B cell (primary cell): ENCODE measurements around the gene HPS5. TPM values are rescaled to one million over a fixed set of nuclear protein-coding genes. Genes with fewer than 3 reads are reported as not detected.

Experiments used
- ATAC-seq: fragments of 200-7000 bp; cut with Tn5 transposase; one replicate; pipeline ENCODE4 v1.10.0; 2021; ENCODE audit warnings: low read depth, mild to moderate bottlenecking, moderate number of reproducible peaks, moderate library complexity
- CTCF ChIA-PET: fragments of 350-600 bp; sonication (Branson Sonifier 250); formaldehyde crosslinking; loops from one replicate; lab custom pipeline; 2021; ENCODE audit warnings: antibody characterized with exemption, inconsistent platforms; lab: Charles Lee
- POLR2A ChIA-PET: fragments of 350-600 bp; sonication (Branson Sonifier 250); formaldehyde crosslinking; loops from one replicate; lab custom pipeline; 2021; ENCODE audit warnings: antibody characterized with exemption; lab: Charles Lee
- DNase-seq: peaks from one replicate; pipeline ENCODE4 v3.0.0; 2013
- H2AFZ ChIP-seq: 2 replicates; pipeline ENCODE4 v1.6.1; 2012; ENCODE audit warnings: mild to moderate bottlenecking, low read depth, low read length; ENCODE audit not compliant: insufficient read depth, poor library complexity, severe bottlenecking
- H3K27ac ChIP-seq, 2 donors: 1 replicate in 1 of 2; 2 replicates in 1 of 2; pipeline ENCODE4 v1.5.1; 2012 to 2013; ENCODE audit warnings: low read length in 2 of 2, mild to moderate bottlenecking in 2 of 2, moderate library complexity in 1 of 2
- H3K27me3 ChIP-seq, 4 experiments: fragments of 200-600 bp in 1 of 4; sonication (generic) in 1 of 4; replicated peaks in 1 of 4; 1 replicate in 2 of 4; 2 replicates in 2 of 4; pipeline versions ENCODE4 v1.6.1 to v1.7.0; 2013 to 2016; ENCODE audit warnings: low read length in 3 of 4, mild to moderate bottlenecking in 2 of 4, mixed read lengths in 1 of 4, moderate library complexity in 1 of 4; ENCODE audit not compliant: insufficient read depth in 4 of 4, control insufficient read depth in 3 of 4; ENCODE audit errors: control extremely low read depth in 1 of 4
- H3K36me3 ChIP-seq, 2 experiments: replicated peaks in 1 of 2; 1 replicate in 1 of 2; 2 replicates in 1 of 2; pipeline versions ENCODE4 v1.6.1 to v1.7.1; 2013; ENCODE audit warnings: low read length in 1 of 2; ENCODE audit not compliant: insufficient read depth in 2 of 2, control insufficient read depth in 1 of 2; ENCODE audit errors: control extremely low read depth in 1 of 2, extremely low read depth in 1 of 2
- H3K4me1 ChIP-seq, 2 donors: fragments of 200-600 bp in 1 of 2; sonication (generic) in 1 of 2; 1 replicate in 1 of 2; 2 replicates in 1 of 2; pipeline versions ENCODE4 v1.5.1 to v1.6.1; 2013 to 2017; ENCODE audit warnings: low read length in 2 of 2; ENCODE audit not compliant: control insufficient read depth in 2 of 2, insufficient read depth in 2 of 2
- H3K4me2 ChIP-seq: replicated peaks from 2 replicates; pipeline ENCODE3; 2012; ENCODE audit warnings: mild to moderate bottlenecking, low read depth, low read length; ENCODE audit not compliant: poor library complexity, severe bottlenecking
- H3K4me3 ChIP-seq, 5 experiments: fragments of 200-600 bp in 1 of 5; sonication (generic) in 1 of 5; 1 replicate in 3 of 5; 2 replicates in 2 of 5; pipeline versions ENCODE4 v1.5.1 to v1.7.0; 2011 to 2016; ENCODE audit warnings: low read length in 4 of 5, mild to moderate bottlenecking in 4 of 5, low read depth in 2 of 5, control low read depth in 1 of 5, moderate library complexity in 1 of 5; ENCODE audit not compliant: insufficient read depth in 1 of 5; ENCODE audit errors: control extremely low read depth in 1 of 5, extremely low read depth in 1 of 5
- H3K79me2 ChIP-seq: fragments of 200-600 bp; sonication (generic); one replicate; pipeline ENCODE4 v1.6.0; 2016; ENCODE audit warnings: low read length; ENCODE audit not compliant: control insufficient read depth, insufficient read depth
- H3K9ac ChIP-seq: fragments of 200-600 bp; sonication (generic); 2 replicates; pipeline ENCODE4 v1.6.1; 2017; ENCODE audit warnings: mild to moderate bottlenecking, low read length, moderate library complexity
- H3K9me3 ChIP-seq, 3 donors: one replicate each; pipeline versions ENCODE4 v1.6.1 to v1.7.1; 2013; ENCODE audit warnings: low read length in 2 of 3; ENCODE audit not compliant: control insufficient read depth in 2 of 3, insufficient read depth in 1 of 3; ENCODE audit errors: control extremely low read depth in 1 of 3
- H4K20me1 ChIP-seq: 2 replicates; pipeline ENCODE4 v1.6.0; 2012; ENCODE audit warnings: mild to moderate bottlenecking, low read length; ENCODE audit not compliant: insufficient read depth, control insufficient read depth, poor library complexity, severe bottlenecking
- H3K27ac Mint-ChIP-seq: one replicate; pipeline ENCODE4 v1.8.0; 2021; ENCODE audit warnings: mixed read lengths
- H3K27me3 Mint-ChIP-seq: one replicate; pipeline ENCODE4 v1.8.0; 2021; ENCODE audit warnings: mixed read lengths
- H3K4me1 Mint-ChIP-seq: one replicate; pipeline ENCODE4 v1.8.0; 2021; ENCODE audit warnings: mixed read lengths
- H3K4me3 Mint-ChIP-seq: one replicate; pipeline ENCODE4 v1.8.0; 2021; ENCODE audit warnings: mixed read lengths
- H3K9me3 Mint-ChIP-seq: one replicate; pipeline ENCODE4 v1.8.0; 2022; ENCODE audit warnings: mixed read lengths; ENCODE audit not compliant: insufficient read depth
- EZH2 ChIP-seq: IDR thresholded peaks from 2 replicates; pipeline ENCODE4 v1.6.1; 2012; ENCODE audit warnings: borderline replicate concordance, low read depth, mild to moderate bottlenecking, moderate library complexity, low read length; ENCODE audit not compliant: insufficient read depth, poor library complexity, severe bottlenecking
- WGBS: methylation state at CpG from one replicate; pipeline ENCODE4 v1.1.5; 2013; ENCODE audit warnings: missing lambda C conversion rate; ENCODE audit not compliant: insufficient coverage; 5-methylcytosine and 5-hydroxymethylcytosine counted together
- intact Hi-C: fragments of 100-400 bp; cut with micrococcal nuclease; formaldehyde crosslinking; loops from one replicate; pipeline ENCODE4 v1.10.0; 2022
- polyA plus RNA-seq: library from polyadenylated mRNA; depleted of rRNA; stranded (reverse); fragments of >200 nt; gene quantifications from 2 replicates; pipeline ENCODE4 v1.2.3, GENCODE V29; 2012
- total RNA-seq, 2 donors: library from RNA; stranded (reverse); fragments of 120-200 nt in 1 of 2; gene quantifications; 1 replicate in 1 of 2; 2 replicates in 1 of 2; pipeline versions ENCODE4 v1.2.3 to v1.2.4, GENCODE V29; 2013 to 2022
- TF ChIP-seq, protein P1 (sequence below): fragments of 200-600 bp; IDR thresholded peaks from one replicate; pipeline ENCODE4 v1.8.0; 2022; ENCODE audit warnings: antibody characterized with exemption, mild to moderate bottlenecking

Gene HPS5
- total and polyA plus RNA-seq, 2 donors (not counting 1 experiment from before 2014, with no cell fraction given), result 15.2 to 31.3 TPM

GRCh38 chr11:18280438-18281045, 41.4 kb downstream of the HPS5 start:
- H3K4me2 ChIP-seq, result peak overlapping the region; percentile 67

More at GRCh38 chr11:18280438-18281045, 41.4 kb downstream of the HPS5 start:
- intact Hi-C loops, result loop anchor here (5.0 kb wide), 2 partner anchors 38 to 42 kb away; partner anchors contain the start of genes GTF2H1 and HPS5
- Mint-ChIP-seq H3K4me3 (peak overlapping the region; percentile 78), H3K9me3 (no peaks in the 10 kb centered on the region), H3K27ac (peak overlapping the region; percentile 80), H3K27me3 (no peaks in the 10 kb centered on the region), H3K4me1 (peaks cover 37% of the 10 kb centered on the region)
- peak overlapping the region; percentile 21 for H2AFZ ChIP-seq
- no peaks in the 10 kb centered on the region for H3K9me3 ChIP-seq
- H3K27me3 ChIP-seq, result no peaks in the 10 kb centered on the region
- peak overlapping the region in 3 of 5 experiments; percentile 13 to 45 (median 44) for H3K4me3 ChIP-seq
- H4K20me1 ChIP-seq, result no peaks in the 10 kb centered on the region
- ChIA-PET POLR2A (interaction anchor here (0.7 kb wide), 2 partner anchors 23 to 267 kb away, joined by 5 read pairs; no protein-coding TSS in a partner anchor), CTCF (interaction anchor here (0.6 kb wide), 1 partner anchor 30 kb away, joined by 3 read pairs; no protein-coding TSS in a partner anchor)
- peaks cover 0 to 39% of the 10 kb centered on the region in 2 experiments for H3K36me3 ChIP-seq
- peak; percentile 64 for DNase-seq
- TF ChIP-seq, protein P1, sequence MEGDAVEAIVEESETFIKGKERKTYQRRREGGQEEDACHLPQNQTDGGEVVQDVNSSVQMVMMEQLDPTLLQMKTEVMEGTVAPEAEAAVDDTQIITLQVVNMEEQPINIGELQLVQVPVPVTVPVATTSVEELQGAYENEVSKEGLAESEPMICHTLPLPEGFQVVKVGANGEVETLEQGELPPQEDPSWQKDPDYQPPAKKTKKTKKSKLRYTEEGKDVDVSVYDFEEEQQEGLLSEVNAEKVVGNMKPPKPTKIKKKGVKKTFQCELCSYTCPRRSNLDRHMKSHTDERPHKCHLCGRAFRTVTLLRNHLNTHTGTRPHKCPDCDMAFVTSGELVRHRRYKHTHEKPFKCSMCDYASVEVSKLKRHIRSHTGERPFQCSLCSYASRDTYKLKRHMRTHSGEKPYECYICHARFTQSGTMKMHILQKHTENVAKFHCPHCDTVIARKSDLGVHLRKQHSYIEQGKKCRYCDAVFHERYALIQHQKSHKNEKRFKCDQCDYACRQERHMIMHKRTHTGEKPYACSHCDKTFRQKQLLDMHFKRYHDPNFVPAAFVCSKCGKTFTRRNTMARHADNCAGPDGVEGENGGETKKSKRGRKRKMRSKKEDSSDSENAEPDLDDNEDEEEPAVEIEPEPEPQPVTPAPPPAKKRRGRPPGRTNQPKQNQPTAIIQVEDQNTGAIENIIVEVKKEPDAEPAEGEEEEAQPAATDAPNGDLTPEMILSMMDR, result no peak
- no peak for TF ChIP-seq EZH2
- ATAC-seq, result peak; percentile 78
- no CpG with 5 or more reads among the region's 4 CpGs for WGBS
- H3K4me1 ChIP-seq, result peaks cover 34 to 39% of the 10 kb centered on the region in 2 donors
- peak overlapping the region; percentile 51 for H3K9ac ChIP-seq
- peak overlapping the region; percentile 72 to 86 for H3K27ac ChIP-seq
- peaks cover 9% of the 10 kb centered on the region for H3K79me2 ChIP-seq
